ENCODE results near the gene PKP4.

GRCh38 chr2:158688721-158689120 is 232.0 kb downstream of the PKP4 start:
- TF ChIP-seq CTCF (IDR thresholded peaks at IDR 0.05) (no peak), EZH2 (IDR thresholded peaks at IDR 0.05) (no peak)
